Stimulated activated CD8-positive, alpha-beta memory T cell treated with anti-CD3 and anti-CD28 coated beads, Interleukin-4, amount 100 ng/mL, for 4 hours (primary cell): ENCODE results near the gene TCF12.
"Not testable (repeated sequence)": the region's sequence is repeated elsewhere in the genome, so short reads cannot be mapped to it uniquely, and the experiment has no call there.

Experiments
- DNase-seq, 2 donors: peaks; one replicate each; pipeline ENCODE4 v3.0.0-alpha.2; 2020; ENCODE audit warnings: low read depth in 2 of 2, low spot score in 1 of 2

The TCF12 gene

DNA sequence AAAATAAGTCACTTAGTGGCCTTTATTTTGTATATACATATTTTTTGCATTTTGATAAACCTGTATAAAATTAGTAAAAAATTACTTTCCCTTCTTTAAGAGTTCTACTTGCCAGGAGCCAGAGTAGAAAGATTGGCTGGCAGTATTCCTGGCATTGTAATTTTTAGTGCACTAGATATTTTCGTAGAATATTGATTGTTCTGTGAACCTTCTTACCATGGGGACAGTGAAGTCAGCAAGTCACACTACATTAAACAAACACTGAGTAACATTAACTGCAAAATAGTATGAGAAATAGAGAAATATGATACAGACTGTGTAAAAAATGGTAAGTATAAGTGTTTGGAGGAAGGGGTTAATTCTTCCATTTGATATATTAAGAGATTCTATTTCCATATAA is 26.0 kb downstream of the TCF12 start:
- no peak for DNase-seq

DNA sequence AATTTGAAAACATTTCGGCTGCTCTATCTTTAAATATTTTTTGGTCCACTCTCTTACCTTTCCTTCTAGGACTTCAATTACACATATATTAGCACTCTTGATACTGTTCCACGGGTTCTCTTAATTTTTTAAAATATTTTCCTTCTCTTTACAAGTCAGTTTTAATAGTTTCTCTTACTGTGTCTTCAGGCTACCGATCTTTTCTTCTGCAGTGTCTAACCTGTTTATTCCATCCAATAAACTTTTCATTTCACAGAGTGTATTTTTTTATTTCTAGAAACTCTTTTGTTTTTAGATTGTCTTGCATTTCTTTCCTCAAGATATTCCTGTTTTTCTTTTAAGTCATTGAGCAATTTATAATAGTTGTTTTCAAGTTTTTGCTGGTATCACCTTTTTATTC is 27.7 kb downstream of the TCF12 start:
- DNase-seq: no peak

DNA sequence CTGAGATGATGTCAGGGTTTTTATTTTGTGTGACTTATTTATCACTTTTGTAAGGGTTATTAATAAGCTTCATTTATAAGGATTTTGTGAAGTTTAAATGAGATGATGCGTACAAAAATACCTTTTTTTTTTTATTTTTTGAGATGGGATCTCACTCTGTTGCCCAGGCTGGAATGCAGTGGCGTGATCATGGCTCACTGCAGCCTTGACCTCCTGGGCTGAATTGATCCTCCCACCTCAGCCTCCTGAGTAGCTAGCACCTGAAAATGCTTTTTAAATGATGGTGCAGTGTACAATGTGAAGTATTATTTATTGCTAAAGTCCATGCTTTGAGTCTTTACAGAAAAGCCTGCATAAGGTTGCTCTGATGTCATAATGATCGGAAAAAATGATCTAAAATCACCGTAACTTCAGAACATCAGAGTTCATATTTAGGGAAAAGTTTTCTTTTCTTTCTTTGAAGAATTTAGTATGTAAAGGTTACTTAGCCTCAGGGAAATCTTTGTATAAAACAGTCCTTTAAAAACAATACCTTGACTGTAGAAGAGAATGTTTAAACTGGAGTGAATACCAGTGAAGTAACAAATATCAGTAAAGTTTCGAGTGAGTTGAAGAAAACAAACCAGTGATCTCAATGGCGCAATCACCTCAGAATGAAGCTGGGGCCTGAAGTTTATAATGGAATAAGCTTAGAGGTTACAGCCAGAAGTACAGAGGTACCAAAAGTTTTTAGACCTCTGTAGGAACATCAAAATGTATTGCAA is 29.7 kb downstream of the TCF12 start:
- DNase-seq: no peak

DNA sequence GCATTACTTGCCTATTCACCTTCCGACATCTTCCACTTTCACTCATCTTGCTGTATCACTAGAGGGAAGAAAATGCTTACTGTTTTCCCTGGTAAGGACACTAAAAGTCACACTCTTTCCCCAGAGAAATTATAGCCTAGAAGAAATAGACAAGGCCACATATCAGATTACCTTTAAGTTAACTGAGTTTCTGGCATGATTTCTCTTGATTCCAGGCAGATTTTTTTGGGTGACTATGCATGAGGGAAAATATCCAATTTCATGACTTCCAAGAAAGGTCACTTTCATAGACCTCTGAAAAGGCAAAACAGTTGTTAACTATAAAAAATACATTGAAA is 30.3 kb downstream of the TCF12 start:
- no peak for DNase-seq

DNA sequence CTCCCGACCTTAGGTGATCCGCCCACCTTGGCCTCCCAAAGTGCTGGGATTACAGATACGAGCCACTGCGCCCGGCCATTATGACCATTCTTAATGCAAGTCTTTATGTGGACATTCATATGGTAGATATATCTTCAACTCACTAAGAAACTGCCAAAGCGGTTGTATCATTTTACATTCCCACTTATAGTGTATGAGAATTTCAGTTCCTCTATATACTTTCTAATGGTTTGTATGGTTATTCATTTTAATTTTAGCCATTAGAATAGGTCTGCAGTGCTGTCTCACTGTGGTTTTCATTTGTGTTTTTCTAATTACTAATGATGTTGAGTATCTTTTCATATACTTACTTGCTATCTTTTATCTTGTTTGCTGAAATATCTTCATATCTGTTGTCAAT is 32.5 kb downstream of the TCF12 start:
- DNase-seq: no peak

DNA sequence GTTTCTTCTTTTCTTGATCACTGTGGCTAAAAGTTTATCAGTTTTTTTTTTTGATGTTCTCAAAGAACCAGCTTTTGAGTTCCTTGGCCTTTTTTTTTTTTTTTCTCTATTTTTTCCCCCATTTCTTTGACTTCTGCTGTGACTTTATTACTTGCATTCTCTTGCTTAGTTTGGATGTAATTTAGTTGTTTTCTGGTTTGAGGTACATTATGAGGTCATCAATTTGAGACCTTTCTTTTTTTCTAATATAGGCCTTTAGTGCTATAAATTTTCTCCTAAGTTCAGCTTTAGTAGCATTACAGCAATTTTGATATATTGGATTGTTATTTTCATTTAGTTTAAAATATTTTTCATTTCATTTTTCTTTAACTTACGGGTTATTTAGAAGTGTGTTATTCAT is 35.3 kb downstream of the TCF12 start:
- DNase-seq: no peak

DNA sequence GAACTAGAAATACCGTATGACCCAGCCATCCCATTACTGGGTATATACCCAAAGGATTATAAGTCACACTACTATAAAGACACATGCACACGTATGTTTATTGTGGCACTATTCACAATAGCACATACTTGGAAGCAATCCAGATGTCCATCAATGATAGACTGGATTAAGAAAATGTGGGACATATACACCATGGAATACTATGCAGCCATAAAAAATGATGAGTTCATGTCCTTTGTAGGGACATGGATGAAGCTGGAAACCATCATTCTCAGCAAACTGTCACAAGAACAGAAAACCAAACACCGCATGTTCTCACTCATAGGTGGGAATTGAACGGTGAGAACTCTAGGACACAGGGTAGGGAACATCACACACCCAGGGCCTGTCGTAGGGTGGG is 36.6 kb downstream of the TCF12 start:
- DNase-seq: not testable (repeated sequence)

DNA sequence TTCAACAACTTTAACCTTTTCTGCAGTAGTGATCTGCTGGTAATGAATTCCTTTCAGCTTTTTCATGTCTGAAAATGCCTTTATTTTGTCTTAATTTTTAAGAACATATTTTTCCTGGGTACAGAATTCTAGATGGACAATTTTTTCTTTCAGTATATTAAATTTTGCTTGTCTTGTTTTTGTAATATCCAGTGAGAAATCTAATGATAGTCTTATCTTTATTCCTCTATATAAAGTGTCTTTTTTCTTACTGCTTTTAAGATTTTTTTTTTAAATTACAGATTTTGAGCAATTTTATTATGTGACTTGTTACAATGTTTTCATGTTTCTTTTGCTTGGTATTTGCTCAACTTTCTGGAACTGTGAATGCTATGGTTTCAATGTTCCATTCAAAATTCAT is 38.1 kb downstream of the TCF12 start:
- DNase-seq: no peak

DNA sequence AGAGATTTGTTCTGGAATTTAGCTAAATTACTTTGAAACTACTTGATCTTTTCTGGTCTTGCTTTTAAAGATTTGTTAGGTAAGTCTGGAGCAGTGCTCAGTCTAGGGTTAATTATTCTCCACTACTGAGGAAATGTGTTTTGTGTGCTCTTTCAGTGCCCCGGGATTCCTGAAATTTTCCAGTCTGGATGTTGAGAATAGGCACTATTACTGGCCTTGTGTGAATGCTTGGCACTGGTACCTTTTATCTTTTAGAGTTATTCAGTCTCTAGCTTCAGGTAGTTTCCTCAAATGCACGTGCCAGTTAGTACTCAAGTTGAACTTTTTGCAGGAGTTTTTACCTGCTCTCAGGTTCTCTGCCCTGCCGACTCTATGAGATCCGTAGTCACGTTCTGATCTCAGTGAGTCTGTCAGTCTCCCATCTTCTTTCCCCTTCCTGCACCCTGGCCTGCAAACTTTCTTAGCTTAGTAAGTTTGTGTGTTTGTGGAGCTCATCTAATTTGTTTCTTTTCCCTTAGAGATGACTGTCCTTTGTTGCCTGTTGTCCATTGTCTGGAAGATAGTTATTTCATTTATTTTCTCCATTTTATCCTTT is 39.5 kb downstream of the TCF12 start:
- DNase-seq: no peak

DNA sequence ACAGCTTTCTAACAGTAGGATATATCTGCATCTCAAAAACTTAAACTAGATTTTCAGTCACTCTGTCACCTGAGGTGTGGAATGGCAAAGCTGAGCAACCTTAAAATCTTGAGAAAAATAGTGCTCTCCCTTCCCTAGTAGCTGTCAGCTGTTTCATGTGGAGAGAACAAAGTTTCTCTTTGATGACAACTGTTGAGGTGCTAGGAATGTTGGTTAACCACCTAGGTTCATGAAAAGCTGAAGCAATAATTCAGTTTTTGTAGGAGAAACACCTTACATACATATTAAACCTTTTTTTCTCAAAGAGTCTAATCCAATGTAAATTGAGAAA is 40.8 kb downstream of the TCF12 start:
- no peak for DNase-seq

DNA sequence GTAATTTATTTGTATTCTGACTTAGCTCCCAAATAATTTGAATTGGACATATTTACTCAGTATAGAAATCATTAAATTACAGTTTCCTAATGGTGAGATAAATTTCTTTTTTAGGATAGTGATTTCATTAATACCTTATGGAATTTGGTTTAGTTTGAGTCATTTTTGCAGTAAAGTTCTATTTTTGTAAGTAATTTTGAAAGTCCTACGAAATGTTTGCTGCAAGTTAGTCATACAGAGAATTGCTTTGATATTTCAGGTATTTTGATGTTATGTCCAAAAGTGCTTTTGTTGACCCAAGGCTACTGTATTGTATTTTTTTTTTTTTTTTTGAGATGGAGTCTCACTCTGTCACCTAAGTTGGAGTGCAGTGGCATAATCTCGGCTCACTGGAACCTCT is 41.7 kb downstream of the TCF12 start:
- DNase-seq: no peak

DNA sequence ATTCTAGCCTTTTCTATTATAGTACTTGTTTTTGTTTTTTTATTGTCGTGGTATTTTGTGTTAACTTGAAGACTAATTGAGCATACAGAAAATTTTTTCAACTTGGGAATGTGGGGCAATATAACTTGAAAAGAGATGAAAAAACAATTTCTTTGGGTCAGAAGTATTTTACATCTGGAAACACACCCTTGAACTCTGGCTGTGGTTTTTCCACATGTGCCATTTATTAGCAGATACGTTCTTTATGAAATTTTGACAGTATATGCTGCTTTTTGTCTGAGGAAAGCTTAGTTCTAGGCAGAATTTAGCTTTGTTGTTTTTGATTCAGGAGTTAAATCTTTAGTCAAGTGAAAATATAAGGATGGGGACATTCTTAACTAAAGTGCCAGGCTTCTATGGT is 44.7 kb downstream of the TCF12 start:
- no peak for DNase-seq

DNA sequence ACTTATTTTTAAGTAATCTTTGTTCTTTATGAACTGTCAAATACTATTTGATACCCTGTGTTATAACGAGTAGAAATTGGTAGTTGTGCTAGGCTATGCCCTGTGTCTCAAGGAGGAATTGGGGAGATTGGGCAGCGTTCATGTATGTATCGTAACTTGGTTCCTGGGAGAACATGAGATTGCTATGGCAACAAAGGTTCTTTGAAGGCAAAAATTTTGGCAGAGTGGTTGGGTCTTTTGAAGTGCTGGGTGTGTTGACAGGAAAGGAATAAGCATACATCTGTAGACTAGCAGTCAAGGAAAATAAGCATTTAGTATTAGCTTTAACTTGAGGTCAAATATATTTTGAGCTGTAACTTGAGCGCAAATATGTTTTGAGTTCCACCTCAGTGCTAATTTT is 45.3 kb downstream of the TCF12 start:
- DNase-seq: no peak

DNA sequence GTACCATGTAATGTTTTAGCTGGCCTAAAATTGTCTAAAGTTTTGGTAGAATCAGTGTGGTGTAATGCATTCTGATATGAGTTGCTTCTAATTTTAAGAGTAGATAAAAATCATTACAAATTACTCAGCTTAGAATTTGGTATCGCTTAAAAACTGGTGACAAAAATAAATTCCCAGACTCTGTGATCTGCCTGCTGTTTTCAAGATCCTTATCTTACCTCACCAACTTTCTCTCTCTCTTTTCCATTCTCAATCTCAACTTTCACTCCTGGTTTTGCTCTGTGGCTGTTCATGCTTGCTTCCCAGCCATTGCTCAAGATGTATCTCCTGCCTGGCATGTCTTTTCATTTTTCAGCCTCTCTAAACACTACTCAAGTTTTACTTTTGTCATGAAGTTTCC is 45.7 kb downstream of the TCF12 start:
- no peak for DNase-seq

DNA sequence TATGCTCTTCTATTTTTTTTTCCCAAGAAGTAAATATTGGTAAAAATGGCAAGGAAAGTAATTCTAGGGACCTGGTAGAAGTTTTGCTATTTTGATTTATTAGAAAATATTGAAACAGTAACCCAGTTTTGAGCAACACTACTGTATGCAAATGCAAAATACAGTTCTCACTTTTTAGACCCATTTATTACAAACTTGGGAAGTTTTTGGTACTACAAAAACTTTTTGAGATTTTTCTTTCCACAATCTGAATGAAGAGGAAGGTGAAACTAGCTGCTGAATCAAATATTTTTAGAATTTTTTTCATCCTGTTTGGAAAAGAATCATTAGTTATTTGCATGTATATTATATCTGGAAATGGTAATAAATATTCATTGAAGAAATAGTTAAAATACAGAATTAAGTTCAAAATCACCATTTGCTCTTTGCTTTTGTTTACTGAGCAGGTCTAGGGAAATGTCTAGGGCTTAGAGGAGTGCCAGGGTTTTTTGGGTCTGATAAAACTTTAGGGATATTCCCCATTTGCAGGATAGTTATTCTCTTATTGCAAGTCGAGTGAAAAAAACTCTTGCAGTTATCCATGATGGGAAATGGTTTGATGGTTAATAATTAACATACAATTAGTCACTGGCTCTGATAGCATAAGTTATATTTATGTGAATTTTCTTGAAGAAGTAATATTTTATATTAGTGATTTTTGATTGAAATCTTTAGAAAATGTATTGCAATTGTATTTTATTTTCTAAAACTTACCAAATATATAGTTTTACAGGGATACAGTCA is 47.0 kb downstream of the TCF12 start:
- no peak for DNase-seq

DNA sequence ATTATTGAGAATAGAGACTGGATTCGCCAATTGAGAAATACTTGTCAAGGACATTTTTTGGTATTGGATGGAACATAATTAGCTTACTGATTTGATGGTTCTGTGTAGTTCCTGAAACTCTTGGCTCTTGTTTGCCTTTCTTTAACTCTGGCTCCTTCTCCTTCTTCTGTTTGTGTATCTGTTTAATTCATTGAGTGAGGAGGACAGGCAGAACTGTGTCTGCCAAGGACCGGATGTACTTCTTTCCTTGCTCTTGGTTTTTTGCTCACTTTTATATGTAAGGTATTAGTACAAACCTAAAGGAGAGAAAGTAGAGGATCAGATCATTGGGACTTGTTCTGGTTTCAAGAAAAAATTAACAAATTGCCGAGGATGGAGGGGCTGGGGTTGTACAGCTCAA is 48.9 kb downstream of the TCF12 start:
- no peak for DNase-seq

DNA sequence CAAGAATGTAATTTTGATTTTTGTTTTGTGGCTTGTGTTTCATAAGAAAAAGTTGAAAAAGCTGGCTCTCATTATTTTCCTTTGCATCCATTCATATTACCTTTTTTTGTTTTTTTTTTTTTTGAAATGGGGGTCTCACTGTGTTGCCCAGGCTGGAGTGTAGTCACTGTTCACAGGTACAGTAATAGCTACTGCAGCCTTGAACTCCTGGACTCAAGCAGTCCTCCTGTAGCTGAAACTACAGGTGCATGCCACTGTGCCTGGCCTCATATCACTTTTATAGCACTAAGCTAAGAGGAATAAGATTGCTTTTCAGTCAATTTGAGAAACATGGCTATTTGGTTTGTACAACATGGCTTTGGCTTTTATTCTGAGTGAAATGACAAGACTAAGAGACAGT is 49.8 kb downstream of the TCF12 start:
- DNase-seq: no peak

DNA sequence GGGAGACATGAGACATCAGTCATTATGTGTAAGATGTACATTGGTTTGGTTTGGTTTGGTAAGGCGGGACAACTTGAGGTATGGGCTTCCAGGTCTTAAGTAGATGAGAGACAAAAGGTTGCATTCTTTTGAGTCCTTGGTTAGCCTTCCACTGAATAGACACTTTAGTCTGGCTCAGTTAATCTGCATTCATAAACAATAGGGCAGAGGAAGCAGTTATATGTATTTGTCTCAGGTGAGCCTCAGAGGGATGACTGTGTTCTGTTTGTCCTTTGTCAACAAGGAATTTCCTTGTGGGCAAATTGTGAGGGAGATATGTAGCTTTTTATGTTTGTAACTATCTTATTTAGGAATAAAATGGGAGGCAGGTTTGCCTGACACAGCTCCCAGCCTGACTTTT is 50.4 kb downstream of the TCF12 start:
- DNase-seq: no peak

DNA sequence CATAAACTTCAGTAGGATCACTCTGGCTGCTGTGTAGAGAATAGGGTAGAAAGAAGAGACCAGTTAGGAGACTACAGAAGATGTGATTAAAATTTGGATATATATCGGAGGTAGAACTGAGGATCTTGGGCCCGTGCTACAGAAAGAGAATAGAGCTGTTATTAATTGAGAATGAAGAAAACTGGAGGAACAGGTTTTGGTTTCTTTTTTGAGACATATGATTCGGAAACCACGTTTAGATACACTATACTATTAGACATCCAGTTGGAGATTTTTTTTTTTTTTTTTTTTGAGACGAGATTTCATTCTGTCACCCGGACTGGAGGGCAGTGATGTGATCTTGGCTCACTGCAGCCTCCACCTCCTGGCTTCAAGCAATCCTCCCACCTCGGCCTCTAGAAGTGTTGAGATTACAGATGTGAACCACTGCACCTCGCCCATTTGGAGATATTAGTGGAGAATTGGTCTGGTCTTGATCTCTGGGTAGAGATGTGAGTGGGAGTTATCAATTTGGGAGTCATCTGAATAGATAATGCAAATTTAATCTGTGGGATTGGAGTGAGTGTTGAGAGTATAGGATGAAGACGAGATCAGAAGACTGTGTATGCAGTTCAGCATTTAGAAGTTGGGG is 50.9 kb downstream of the TCF12 start:
- DNase-seq: no peak

DNA sequence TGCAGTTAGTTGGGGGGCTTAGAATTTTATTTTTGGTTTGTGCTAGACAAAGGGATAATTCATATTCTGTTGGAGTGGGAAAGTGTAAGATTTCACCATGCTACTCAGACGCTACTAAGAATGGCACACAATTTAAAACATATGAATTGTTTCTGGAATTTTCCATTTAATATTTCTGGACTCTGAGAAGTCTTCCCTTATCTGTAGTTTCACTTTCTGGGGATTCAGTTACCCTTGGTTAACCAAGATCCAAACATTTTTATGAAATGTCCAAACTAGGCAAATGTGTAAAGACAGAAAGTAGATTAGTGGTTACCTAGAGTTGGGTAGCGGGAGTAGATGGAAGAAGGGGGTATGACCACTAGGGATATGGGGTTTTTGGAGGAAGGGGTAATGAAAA is 53.1 kb downstream of the TCF12 start:
- DNase-seq: no peak

DNA sequence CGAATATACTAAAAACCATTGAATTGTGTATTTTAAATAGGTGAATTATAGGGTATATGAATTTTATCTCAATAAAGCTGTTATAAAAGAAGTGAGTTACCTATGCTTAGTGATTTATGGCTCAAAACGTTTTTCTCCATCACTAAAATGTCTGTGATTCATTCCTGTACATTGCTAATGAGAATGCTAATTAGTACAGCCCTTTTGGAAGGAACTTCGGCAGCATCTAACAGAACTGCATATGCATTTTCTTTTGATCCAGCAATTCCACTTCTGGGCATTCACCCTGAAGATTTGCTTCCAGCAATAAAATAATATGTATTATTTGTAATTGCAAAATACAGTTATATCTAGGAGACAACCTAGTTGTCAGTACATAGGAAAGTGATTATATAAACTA is 53.6 kb downstream of the TCF12 start:
- DNase-seq: no peak

DNA sequence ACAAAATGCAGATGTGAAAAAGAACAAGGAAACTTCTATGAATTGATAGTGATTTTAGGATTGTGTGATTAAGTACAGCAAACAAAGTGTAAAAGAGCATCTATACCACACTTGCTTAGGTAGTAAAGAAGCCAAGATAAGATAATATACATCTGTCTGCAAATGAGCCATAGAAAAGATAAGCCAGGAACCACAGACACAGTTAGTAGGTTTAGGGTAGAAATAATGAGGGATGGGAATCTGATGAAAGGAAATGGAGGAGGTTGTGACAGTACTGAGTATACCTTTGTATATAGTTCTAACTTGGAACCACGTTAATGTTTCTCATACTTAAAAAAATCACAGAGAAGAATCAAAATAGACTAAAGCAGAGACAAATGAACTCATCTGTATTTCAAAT is 54.0 kb downstream of the TCF12 start:
- DNase-seq: no peak
